ENCODE data around the gene PLXDC2.

- TF ChIP-seq EZH2 (IDR thresholded peaks at IDR 0.05; ENCODE audit: low read length, unreplicated experiment) (no peak), CTCF (conservative IDR thresholded peaks at IDR 0.05; ENCODE audit: low read depth, low read length) (no peak), EZH2phosphoT487 (IDR thresholded peaks at IDR 0.05; ENCODE audit: borderline replicate concordance, low read length) (no peak)
These were observed 317.5 kb downstream of the PLXDC2 start for GRCh38 chr10:20133669-20134189.
